CD14-positive monocyte (primary cell): ENCODE results near the gene RHOV. TPM values are rescaled to one million over a fixed set of nuclear protein-coding genes. Genes with fewer than 3 reads are reported as not detected.

Source experiments
- DNase-seq, 3 donors: peaks; one replicate each; pipeline ENCODE4 v3.0.0-alpha.2; 2011 to 2022
- H2AFZ ChIP-seq: 2 replicates; pipeline ENCODE4 v1.6.0; 2012; ENCODE audit warnings: mild to moderate bottlenecking, low read depth, low read length, inconsistent platforms; ENCODE audit not compliant: insufficient read depth, poor library complexity, severe bottlenecking
- H3K27ac ChIP-seq, 2 donors: 1 replicate in 1 of 2; 2 replicates in 1 of 2; pipeline ENCODE4 v1.5.1; 2012 to 2013; ENCODE audit warnings: low read length in 2 of 2, control low read depth in 1 of 2, inconsistent platforms in 1 of 2, low read depth in 1 of 2, mild to moderate bottlenecking in 1 of 2
- H3K27me3 ChIP-seq, 2 donors: one replicate each; pipeline versions ENCODE4 v1.6.0 to v1.6.1; 2011 to 2013; ENCODE audit warnings: low read length in 2 of 2; ENCODE audit not compliant: control insufficient read depth in 2 of 2, insufficient read depth in 2 of 2
- H3K36me3 ChIP-seq, 2 donors: replicated peaks in 1 of 2; 1 replicate in 1 of 2; 2 replicates in 1 of 2; pipeline versions ENCODE4 v1.5.1 to v1.6.1; 2012 to 2013; ENCODE audit warnings: low read length in 2 of 2, control low read depth in 1 of 2, inconsistent platforms in 1 of 2, mild to moderate bottlenecking in 1 of 2; ENCODE audit not compliant: insufficient read depth in 2 of 2, control insufficient read depth in 1 of 2
- H3K4me1 ChIP-seq, 2 donors: 1 replicate in 1 of 2; 2 replicates in 1 of 2; pipeline versions ENCODE4 v1.5.1 to v1.6.1; 2012 to 2013; ENCODE audit warnings: low read length in 2 of 2, control low read depth in 1 of 2, inconsistent platforms in 1 of 2, mild to moderate bottlenecking in 1 of 2, moderate library complexity in 1 of 2; ENCODE audit not compliant: insufficient read depth in 2 of 2, control insufficient read depth in 1 of 2
- H3K4me2 ChIP-seq: replicated peaks from 2 replicates; pipeline ENCODE3; 2012; ENCODE audit warnings: low read length, moderate library complexity, mild to moderate bottlenecking; ENCODE audit not compliant: poor library complexity, severe bottlenecking; ENCODE audit errors: extremely low read depth
- H3K4me3 ChIP-seq, 3 experiments: fragments of 200-600 bp in 1 of 3; sonication (generic) in 1 of 3; replicated peaks in 1 of 3; 1 replicate in 2 of 3; 2 replicates in 1 of 3; pipeline ENCODE4 v1.5.1; 2011 to 2013; ENCODE audit warnings: low read length in 3 of 3, mild to moderate bottlenecking in 3 of 3, control low read depth in 2 of 3, low read depth in 2 of 3, inconsistent platforms in 1 of 3, moderate library complexity in 1 of 3
- H3K79me2 ChIP-seq: 2 replicates; pipeline ENCODE4 v1.6.0; 2012; ENCODE audit warnings: mild to moderate bottlenecking, control low read depth, inconsistent platforms, low read length, moderate library complexity; ENCODE audit not compliant: insufficient read depth
- H3K9ac ChIP-seq: 2 replicates; pipeline ENCODE4 v1.6.0; 2017; ENCODE audit warnings: low read length, mild to moderate bottlenecking; ENCODE audit not compliant: insufficient read depth, poor library complexity, severe bottlenecking
- H3K9me3 ChIP-seq, 2 donors: replicated peaks in 1 of 2; 1 replicate in 1 of 2; 2 replicates in 1 of 2; pipeline versions ENCODE4 v1.5.1 to v1.6.1; 2012 to 2013; ENCODE audit warnings: low read length in 2 of 2, control low read depth in 1 of 2; ENCODE audit not compliant: control insufficient read depth in 1 of 2, insufficient read depth in 1 of 2
- H4K20me1 ChIP-seq: 2 replicates; pipeline ENCODE4 v1.6.0; 2012; ENCODE audit warnings: mild to moderate bottlenecking, low read length, control low read depth, moderate library complexity; ENCODE audit not compliant: insufficient read depth
- H3K27ac Mint-ChIP-seq, 7 donors: one replicate each; pipeline ENCODE4 v1.8.0; 2020; ENCODE audit warnings: mild to moderate bottlenecking in 7 of 7, mixed read lengths in 7 of 7, moderate library complexity in 6 of 7, inconsistent platforms in 2 of 7
- H3K27me3 Mint-ChIP-seq, 3 donors: one replicate each; pipeline ENCODE4 v1.8.0; 2021 to 2022; ENCODE audit warnings: low read depth in 3 of 3, mild to moderate bottlenecking in 3 of 3, mixed read lengths in 3 of 3, moderate library complexity in 3 of 3, inconsistent platforms in 1 of 3
- H3K36me3 Mint-ChIP-seq, 2 donors: one replicate each; pipeline ENCODE4 v1.8.0; 2020; ENCODE audit warnings: mixed read lengths in 2 of 2, inconsistent platforms in 1 of 2, mild to moderate bottlenecking in 1 of 2
- H3K4me1 Mint-ChIP-seq: one replicate; pipeline ENCODE4 v1.8.0; 2020; ENCODE audit warnings: mild to moderate bottlenecking, mixed read lengths
- H3K4me3 Mint-ChIP-seq, 2 donors: one replicate each; pipeline ENCODE4 v1.8.0; 2020; ENCODE audit warnings: mild to moderate bottlenecking in 2 of 2, mixed read lengths in 2 of 2, moderate library complexity in 1 of 2
- H3K9me3 Mint-ChIP-seq, 7 donors: one replicate each; pipeline ENCODE4 v1.8.0; 2020 to 2022; ENCODE audit warnings: mixed read lengths in 7 of 7, mild to moderate bottlenecking in 6 of 7, moderate library complexity in 6 of 7, inconsistent platforms in 2 of 7
- WGBS: methylation state at CpG from one replicate; pipeline ENCODE4 v1.1.5; 2013; ENCODE audit warnings: missing lambda C conversion rate; ENCODE audit not compliant: insufficient coverage; 5-methylcytosine and 5-hydroxymethylcytosine counted together
- intact Hi-C, 2 donors: fragments of 100-400 bp; cut with micrococcal nuclease; formaldehyde crosslinking; loops; one replicate each; pipeline versions ENCODE4 v1.15.0 to v1.15.1; 2023
- polyA plus RNA-seq, 3 donors: library from polyadenylated mRNA; depleted of rRNA in 1 of 3; unstranded in 2 of 3; stranded (reverse) in 1 of 3; fragments of 300-500 nt in 2 of 3; fragments of >200 nt in 1 of 3; fragmentation: Illumina TruSeq in 2 of 3; gene quantifications; 1 replicate in 2 of 3; 2 replicates in 1 of 3; pipeline ENCODE4 v1.2.3, GENCODE V29; 2012 to 2021
- TF ChIP-seq, protein P1 (sequence below): fragments of 200-600 bp; IDR thresholded peaks from one replicate; pipeline ENCODE4 v1.8.0; 2022; ENCODE audit warnings: antibody characterized with exemption, mild to moderate bottlenecking

The RHOV gene
- polyA plus RNA-seq, 3 donors = 0.08 TPM; not detected in 2

GRCh38 chr15:40917585-40917984 is 43.6 kb upstream of the RHOV start:
- H3K36me3 Mint-ChIP-seq = no peaks in the 10 kb centered on the region
- DNase-seq = no peak
- Histone ChIP-seq H4K20me1 (no peaks in the 10 kb centered on the region), H3K27me3 (peaks cover 0 to 2% of the 10 kb centered on the region in 2 donors), H3K9me3 (no peaks in the 10 kb centered on the region), H3K4me3 (no peak overlapping the region), H2AFZ (no peak overlapping the region), H3K4me2 (no peak overlapping the region), H3K4me1 (no peaks in the 10 kb centered on the region), H3K79me2 (no peaks in the 10 kb centered on the region), H3K27ac (no peak overlapping the region), H3K36me3 (no peaks in the 10 kb centered on the region), H3K9ac (no peak overlapping the region)
- intact Hi-C loops = no loop called here
- TF ChIP-seq, protein P1, sequence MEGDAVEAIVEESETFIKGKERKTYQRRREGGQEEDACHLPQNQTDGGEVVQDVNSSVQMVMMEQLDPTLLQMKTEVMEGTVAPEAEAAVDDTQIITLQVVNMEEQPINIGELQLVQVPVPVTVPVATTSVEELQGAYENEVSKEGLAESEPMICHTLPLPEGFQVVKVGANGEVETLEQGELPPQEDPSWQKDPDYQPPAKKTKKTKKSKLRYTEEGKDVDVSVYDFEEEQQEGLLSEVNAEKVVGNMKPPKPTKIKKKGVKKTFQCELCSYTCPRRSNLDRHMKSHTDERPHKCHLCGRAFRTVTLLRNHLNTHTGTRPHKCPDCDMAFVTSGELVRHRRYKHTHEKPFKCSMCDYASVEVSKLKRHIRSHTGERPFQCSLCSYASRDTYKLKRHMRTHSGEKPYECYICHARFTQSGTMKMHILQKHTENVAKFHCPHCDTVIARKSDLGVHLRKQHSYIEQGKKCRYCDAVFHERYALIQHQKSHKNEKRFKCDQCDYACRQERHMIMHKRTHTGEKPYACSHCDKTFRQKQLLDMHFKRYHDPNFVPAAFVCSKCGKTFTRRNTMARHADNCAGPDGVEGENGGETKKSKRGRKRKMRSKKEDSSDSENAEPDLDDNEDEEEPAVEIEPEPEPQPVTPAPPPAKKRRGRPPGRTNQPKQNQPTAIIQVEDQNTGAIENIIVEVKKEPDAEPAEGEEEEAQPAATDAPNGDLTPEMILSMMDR = no peak
- 78% methylated on average over 10 of the region's 11 CpGs for WGBS
- H3K4me3 Mint-ChIP-seq = no peak overlapping the region
- peaks cover 3 to 13% (median 8%) of the 10 kb centered on the region in 3 donors for H3K27me3 Mint-ChIP-seq
- H3K9me3 Mint-ChIP-seq = peaks cover 0 to 2% (median 0%) of the 10 kb centered on the region in 7 donors
- no peaks in the 10 kb centered on the region for H3K4me1 Mint-ChIP-seq
- H3K27ac Mint-ChIP-seq = no peak overlapping the region

- intact Hi-C loops = no loop called here
- no peak overlapping the region for H3K9ac ChIP-seq
- no peak for DNase-seq
- no peak overlapping the region for H3K27ac ChIP-seq
- peaks cover 0 to 2% (median 0%) of the 10 kb centered on the region in 7 donors for H3K9me3 Mint-ChIP-seq
- H3K4me1 ChIP-seq = peaks cover 4 to 7% of the 10 kb centered on the region in 2 donors
- peaks cover 3 to 7% (median 3%) of the 10 kb centered on the region in 3 donors for H3K27me3 Mint-ChIP-seq
- no peaks in the 10 kb centered on the region for H3K36me3 ChIP-seq
- no peaks in the 10 kb centered on the region for H3K9me3 ChIP-seq
- H3K79me2 ChIP-seq = no peaks in the 10 kb centered on the region
- no peak overlapping the region for H2AFZ ChIP-seq
- 66% methylated on average over 5 of the region's 6 CpGs for WGBS
- no peaks in the 10 kb centered on the region for H4K20me1 ChIP-seq
- H3K36me3 Mint-ChIP-seq = no peaks in the 10 kb centered on the region
- H3K4me1 Mint-ChIP-seq = peaks cover 8% of the 10 kb centered on the region
- H3K27me3 ChIP-seq = no peaks in the 10 kb centered on the region
- H3K4me3 Mint-ChIP-seq = no peak overlapping the region
- no peak overlapping the region for H3K4me2 ChIP-seq
- H3K27ac Mint-ChIP-seq = peak overlapping the region in 1 of 7 donors; percentile 10
- no peak overlapping the region for H3K4me3 ChIP-seq
- TF ChIP-seq, protein P1 = no peak
Measured at GRCh38 chr15:40915679-40916078, 41.6 kb upstream of the RHOV start.
